Pancreas (tissue), 10 donors: Measurements from ENCODE around the gene VAV1. TPM values are rescaled to one million over a fixed set of nuclear protein-coding genes. Genes with fewer than 3 reads are reported as not detected.

Source experiments
- ATAC-seq, 4 donors: fragments of 200-7000 bp; cut with Tn5 transposase; one replicate each; pipeline versions ENCODE4 v1.8.0 to v1.9.1; 2020; ENCODE audit warnings: mild to moderate bottlenecking in 4 of 4, moderate library complexity in 4 of 4
- DNase-seq, 6 donors: peaks; one replicate each; pipeline ENCODE4 v3.0.0-alpha.2; 2020
- FAIRE-seq: peaks from 2 replicates; lab custom pipeline; 2012; peaks lifted over from hg19 to GRCh38; lab: Jason Lieb, UNC
- H3K27ac ChIP-seq, 4 donors: fragments of 200-600 bp; sonication (generic); 1 replicate in 3 of 4; 2 replicates in 1 of 4; pipeline versions ENCODE4 v1.5.0 to v1.8.0; 2020
- H3K27me3 ChIP-seq, 4 donors: fragments of 200-600 bp; one replicate each; pipeline ENCODE4 v1.8.0; 2021
- H3K36me3 ChIP-seq, 3 donors: fragments of 200-600 bp; sonication (generic) in 1 of 3; one replicate each; pipeline versions ENCODE4 v1.5.0 to v1.8.0; 2020 to 2021
- H3K4me1 ChIP-seq, 3 donors: fragments of 200-600 bp; one replicate each; pipeline ENCODE4 v1.8.0; 2021
- H3K4me3 ChIP-seq, 4 donors: fragments of 200-600 bp; sonication (generic) in 2 of 4; one replicate each; pipeline versions ENCODE4 v1.5.0 to v1.8.0; 2020 to 2021
- H3K9me3 ChIP-seq, 4 donors: fragments of 200-600 bp; one replicate each; pipeline ENCODE4 v1.8.0; 2021
- WGBS, 2 donors: extraction: QIAGEN DNeasy Blood & Tissue Kit; methylation state at CpG; one replicate each; pipeline ENCODE4 v1.1.7; 2013; 5-methylcytosine and 5-hydroxymethylcytosine counted together
- intact Hi-C, 3 donors: fragments of 100-400 bp; cut with DNase I; formaldehyde crosslinking; loops; one replicate each; pipeline versions ENCODE4 v1.11.1 to v1.14.2; 2022
- polyA plus RNA-seq, 2 donors: library from polyadenylated mRNA; stranded (reverse); fragments of 200-250 nt; gene quantifications; one replicate each; pipeline ENCODE4 v1.2.3, GENCODE V29; 2013
- total RNA-seq, 6 donors: library from RNA; stranded (reverse); fragmentation: NEBNext Ultra II Directional in 4 of 6; extraction: Animal tissue kit (Norgen Biotek cat#: 25700) in 4 of 6; gene quantifications; one replicate each; pipeline versions ENCODE4 v1.2.1 to v1.2.4, GENCODE V29; 2021 to 2023
- TF ChIP-seq, protein P1 (sequence below), 4 donors: fragments of 200-600 bp; sonication (generic) in 3 of 4; IDR thresholded peaks; one replicate each; pipeline versions ENCODE4 v1.5.0 to v1.8.0; 2021; ENCODE audit warnings: antibody characterized with exemption in 4 of 4
- donor health status: healthy with polysubstance abuse.
- donor health status: DM: no; HTN: no; CAD: no; lungs with moderate emphysema.
- donor health status: DM: no; HTN: no; CAD: no.
- donor health status: control.
- donor health status: control.
- donor health status: Bipolar disorder and iron deficiency.
- donor health status: DM: yes; HTN: yes; CAD: no.
- donor health status: DM: no; HTN: no; CAD: no.
- donor health status: DM: no; HTN: no; CAD: no.
- donor health status: DM: yes; HTN: yes; CAD: no.

Gene VAV1
- total and polyA plus RNA-seq, 8 donors: 0.23 to 7.3 (median 1.2) TPM

DNA sequence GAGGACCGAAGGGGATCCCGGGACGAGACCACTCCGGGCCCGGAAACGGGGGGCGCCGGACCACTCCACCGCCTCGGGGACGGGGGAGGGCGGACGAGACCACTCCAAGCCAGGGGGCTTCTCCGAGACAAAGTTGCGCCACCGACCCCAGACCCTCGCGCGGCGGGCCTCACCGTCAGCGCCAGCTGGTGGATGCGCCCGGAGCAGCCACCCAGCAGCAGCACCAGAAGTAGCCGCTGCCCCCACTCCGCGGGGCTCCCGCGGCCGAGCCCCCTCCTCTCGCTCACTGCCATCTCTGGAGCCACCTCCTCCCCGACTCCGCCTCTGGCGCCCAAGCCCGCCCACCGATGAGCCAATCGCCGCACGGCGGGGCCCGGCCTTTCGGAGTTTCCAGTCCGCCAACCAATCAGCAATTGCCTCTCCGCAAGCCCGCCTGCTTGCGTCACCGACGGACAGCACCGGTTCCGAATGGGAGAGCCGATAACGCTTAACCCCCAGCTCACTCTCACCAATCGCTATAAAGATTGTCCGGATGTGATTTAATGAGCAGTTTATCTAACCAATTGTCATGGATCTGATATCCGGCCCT is 35.1 kb upstream of the VAV1 start, which contains the start of gene GPR108:
Gene GPR108, minus strand, starts transcription at position 297 of the 589 bp plus-strand sequence. Its CDS starts 4 bp downstream, at position 293.
- Histone ChIP-seq H3K4me3 (peak within 1 kb of the TSS; percentile 79 to 96 (median 88)), H3K4me1 (peaks cover 12 to 27% (median 13%) of the 10 kb centered on the region in 3 donors), H3K9me3 (no peaks in the 10 kb centered on the region), H3K36me3 (peaks cover 0 to 11% (median 0%) of the 10 kb centered on the region in 3 donors), H3K27ac (peak within 1 kb of the TSS; percentile 91 to 95 (median 93)), H3K27me3 (no peaks in the 10 kb centered on the region)
- WGBS, 2 donors: 0 to 1% methylated on average over 40 to 55 of the region's 55 CpGs
- TF ChIP-seq, protein P1, sequence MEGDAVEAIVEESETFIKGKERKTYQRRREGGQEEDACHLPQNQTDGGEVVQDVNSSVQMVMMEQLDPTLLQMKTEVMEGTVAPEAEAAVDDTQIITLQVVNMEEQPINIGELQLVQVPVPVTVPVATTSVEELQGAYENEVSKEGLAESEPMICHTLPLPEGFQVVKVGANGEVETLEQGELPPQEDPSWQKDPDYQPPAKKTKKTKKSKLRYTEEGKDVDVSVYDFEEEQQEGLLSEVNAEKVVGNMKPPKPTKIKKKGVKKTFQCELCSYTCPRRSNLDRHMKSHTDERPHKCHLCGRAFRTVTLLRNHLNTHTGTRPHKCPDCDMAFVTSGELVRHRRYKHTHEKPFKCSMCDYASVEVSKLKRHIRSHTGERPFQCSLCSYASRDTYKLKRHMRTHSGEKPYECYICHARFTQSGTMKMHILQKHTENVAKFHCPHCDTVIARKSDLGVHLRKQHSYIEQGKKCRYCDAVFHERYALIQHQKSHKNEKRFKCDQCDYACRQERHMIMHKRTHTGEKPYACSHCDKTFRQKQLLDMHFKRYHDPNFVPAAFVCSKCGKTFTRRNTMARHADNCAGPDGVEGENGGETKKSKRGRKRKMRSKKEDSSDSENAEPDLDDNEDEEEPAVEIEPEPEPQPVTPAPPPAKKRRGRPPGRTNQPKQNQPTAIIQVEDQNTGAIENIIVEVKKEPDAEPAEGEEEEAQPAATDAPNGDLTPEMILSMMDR (IDR thresholded peaks at IDR 0.05): no peak
- ATAC-seq: peak; percentile 71 to 82 (median 77)
- intact Hi-C loops: loop anchor here in 1 of 3 donors (5.0 kb wide), 1 partner anchor 125 kb away; no protein-coding TSS in a partner anchor
- peak; percentile 99 for FAIRE-seq
- DNase-seq: peak; percentile 98 to 100 (median 99)

DNA sequence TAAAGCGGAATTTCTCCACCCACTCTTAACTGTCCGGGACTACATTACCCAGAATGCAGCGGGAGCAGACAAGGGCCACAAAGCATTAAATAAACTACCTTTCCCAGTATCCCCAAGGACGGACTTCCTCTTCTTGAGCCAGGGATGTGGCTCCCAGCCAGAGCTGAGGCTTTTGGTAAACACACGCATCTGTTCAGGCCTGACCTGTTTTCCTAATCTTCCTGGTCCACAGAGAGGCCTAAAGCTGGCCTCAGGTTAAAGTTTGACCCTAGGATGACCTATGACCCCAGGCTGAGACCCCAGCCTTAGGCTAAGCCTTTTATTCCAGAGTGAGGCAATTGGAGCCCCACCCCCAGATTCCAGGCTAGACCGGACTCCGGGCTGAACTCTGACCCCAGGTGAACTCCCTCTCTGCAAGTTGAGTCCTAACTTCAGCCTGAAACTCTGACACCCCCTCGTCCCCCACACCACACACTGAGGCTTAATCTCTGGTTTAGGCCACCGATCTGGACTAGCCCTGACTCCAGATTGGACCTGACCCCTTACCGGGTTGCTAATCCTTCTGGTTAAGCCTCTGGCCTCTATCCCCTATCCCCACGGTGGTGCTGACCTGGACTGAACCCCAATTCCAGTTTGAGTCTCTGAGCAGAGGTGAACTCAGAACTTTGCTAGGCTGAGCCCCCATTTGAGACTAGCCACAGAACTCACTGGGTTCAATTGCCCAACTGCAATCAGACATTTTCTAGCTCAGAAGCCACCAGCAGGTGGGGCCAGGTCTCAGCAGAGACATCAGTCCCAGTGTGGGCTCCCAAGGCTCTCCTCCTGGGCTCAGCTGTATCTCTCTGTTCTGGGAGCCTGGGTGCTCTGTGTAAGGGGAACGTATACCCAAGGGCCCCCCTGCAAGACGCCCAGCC is 34.4 kb upstream of the VAV1 start:
- no peak for FAIRE-seq
- intact Hi-C loops: loop anchor here in 1 of 3 donors (5.0 kb wide), 1 partner anchor 124 kb away; no protein-coding TSS in a partner anchor
- Histone ChIP-seq H3K4me1 (peaks cover 12 to 27% (median 13%) of the 10 kb centered on the region in 3 donors), H3K36me3 (peaks cover 0 to 4% (median 0%) of the 10 kb centered on the region in 3 donors), H3K4me3 (peak overlapping the region in 2 of 4 donors; percentile 66 to 91), H3K27ac (peak overlapping the region; percentile 82 to 91 (median 86)), H3K9me3 (no peaks in the 10 kb centered on the region), H3K27me3 (no peaks in the 10 kb centered on the region)
- 9% methylated on average over 13 of the region's 13 CpGs for WGBS, 2 donors
- ATAC-seq: peak; percentile 42 to 78 (median 61)
- DNase-seq: peak; percentile 87 to 99 (median 98)
- TF ChIP-seq, protein P1 (IDR thresholded peaks at IDR 0.05): peak in 3 of 4 donors; percentile 28 to 42 (median 28)

DNA sequence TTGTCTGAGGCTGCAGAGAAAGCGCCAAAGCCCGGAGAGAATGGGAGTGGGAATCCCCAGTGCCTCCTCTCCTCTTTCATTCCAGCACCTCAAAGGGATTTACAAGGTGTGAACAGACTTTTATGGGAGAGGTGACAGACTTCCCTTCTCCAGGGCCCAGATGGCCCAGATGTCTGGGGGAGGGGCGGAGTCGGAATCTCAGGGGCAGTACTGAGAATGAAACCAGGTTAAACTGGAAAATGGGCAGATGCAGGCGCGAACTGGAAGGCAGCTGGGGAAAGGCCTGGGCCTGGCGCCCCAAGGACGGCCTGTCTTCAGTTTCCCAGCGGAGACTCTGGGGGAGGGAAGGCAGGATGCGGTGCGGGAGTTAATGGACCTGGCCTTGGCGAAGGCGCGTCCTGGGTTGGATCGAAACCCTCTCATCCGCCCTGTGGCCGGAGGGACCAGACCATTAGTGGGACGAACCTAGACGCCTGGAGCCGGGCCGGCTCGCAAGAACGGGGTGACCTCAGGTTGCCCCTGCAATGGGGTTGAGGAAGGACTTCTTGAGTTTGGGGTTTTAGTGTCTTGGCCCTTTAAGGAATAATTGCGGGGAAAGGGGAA is 33.6 kb upstream of the VAV1 start:
- DNase-seq (peak in 5 of 6 donors; percentile 53 to 86 (median 67)), ATAC-seq (peak in 1 of 4 donors; percentile 0), FAIRE-seq (no peak)
- no peaks in the 10 kb centered on the region for H3K9me3 ChIP-seq
- no peaks in the 10 kb centered on the region for H3K27me3 ChIP-seq
- peaks cover 12 to 27% (median 13%) of the 10 kb centered on the region in 3 donors for H3K4me1 ChIP-seq
- H3K4me3 ChIP-seq: peak overlapping the region in 2 of 4 donors; percentile 66 to 91
- intact Hi-C loops: loop anchor here in 1 of 3 donors (5.0 kb wide), 1 partner anchor 123 kb away; no protein-coding TSS in a partner anchor
- no peaks in the 10 kb centered on the region for H3K36me3 ChIP-seq
- TF ChIP-seq, protein P1 (IDR thresholded peaks at IDR 0.05): no peak
- 3 to 8% methylated on average over 24 of the region's 24 CpGs for WGBS, 2 donors
- H3K27ac ChIP-seq: peak overlapping the region; percentile 82 to 91 (median 86)

DNA sequence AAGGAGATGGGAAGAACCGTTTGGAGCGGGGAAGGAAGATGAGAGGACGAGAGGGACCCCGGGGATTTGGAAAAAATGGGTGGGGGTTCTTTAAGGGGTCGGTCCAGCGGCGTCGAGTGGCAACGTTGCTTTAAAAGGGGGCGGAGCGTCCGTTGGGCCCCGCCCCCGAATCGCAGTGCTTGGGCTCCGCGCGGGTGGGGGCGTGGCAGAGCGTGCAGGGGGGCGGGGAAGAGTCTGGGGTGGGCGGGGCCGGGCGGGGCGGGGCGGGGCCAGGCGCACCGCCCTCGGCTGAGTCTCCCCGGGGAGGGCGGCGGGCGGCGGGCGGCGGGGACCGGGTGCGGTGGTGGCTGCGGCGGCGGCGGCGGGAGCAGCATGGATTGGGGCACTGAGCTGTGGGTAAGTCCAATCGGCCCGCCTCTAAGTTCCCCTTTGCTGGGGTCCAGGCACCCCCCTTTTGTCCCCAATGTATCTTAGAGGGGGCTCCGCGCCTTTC is 33.1 kb upstream of the VAV1 start, which contains the start of gene TRIP10:
Gene TRIP10, plus strand, starts transcription at position 291 of the 493 bp plus-strand sequence. Its CDS starts 82 bp downstream, at position 373.
- Histone ChIP-seq H3K36me3 (no peaks in the 10 kb centered on the region), H3K4me3 (peak within 1 kb of the TSS; percentile 66 to 91 (median 80)), H3K9me3 (no peaks in the 10 kb centered on the region), H3K27ac (peak within 1 kb of the TSS; percentile 82 to 91 (median 86)), H3K27me3 (no peaks in the 10 kb centered on the region), H3K4me1 (peaks cover 12 to 27% (median 13%) of the 10 kb centered on the region in 3 donors)
- FAIRE-seq (no peak), ATAC-seq (peak; percentile 32 to 50 (median 45)), DNase-seq (peak; percentile 78 to 93 (median 90))
- intact Hi-C loops: loop anchor here in 1 of 3 donors (5.0 kb wide), 1 partner anchor 123 kb away; no protein-coding TSS in a partner anchor
- TF ChIP-seq, protein P1 (IDR thresholded peaks at IDR 0.05): no peak
- WGBS, 2 donors: 1 to 2% methylated on average over 19 to 35 of the region's 47 CpGs
